ENCODE results near the gene PLEKHA3.

DNA sequence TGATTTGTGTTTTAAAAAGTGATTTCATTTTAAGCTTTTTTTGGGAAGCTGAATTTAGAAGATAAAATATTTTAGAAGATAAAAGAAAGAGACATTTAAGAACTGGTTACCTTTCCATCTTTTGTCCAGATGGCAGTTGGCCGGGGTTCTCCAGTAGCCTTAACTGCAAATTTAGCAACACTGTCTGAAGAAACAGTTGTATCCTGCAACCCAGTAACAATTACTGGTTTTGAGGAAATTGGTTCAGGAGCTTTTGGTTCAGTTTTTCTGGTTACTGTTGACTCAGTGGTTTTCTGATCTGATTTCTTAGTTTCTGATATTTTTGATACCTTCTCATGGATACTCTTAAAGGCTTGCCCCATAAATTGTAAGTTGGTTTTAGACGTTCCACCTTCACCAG is 49.9 kb downstream of the PLEKHA3 start:
- TF ChIP-seq POLR2AphosphoS5 (IDR thresholded peaks at IDR 0.05; ENCODE audit: low read depth, low read length) (no peak), POLR2A (IDR thresholded peaks at IDR 0.05; ENCODE audit: low read depth, low read length) (no peak)
